CD4-positive, alpha-beta T cell treated with Interleukin-10 for 1 hour (primary cell): ENCODE results near the gene CCDC18.
"Not testable (repeated sequence)": the region's sequence is repeated elsewhere in the genome, so short reads cannot be mapped to it uniquely, and the experiment has no call there.

Experiments
- DNase-seq: peaks from one replicate; pipeline ENCODE4 v3.0.0-alpha.2; 2020

The CCDC18 gene

DNA sequence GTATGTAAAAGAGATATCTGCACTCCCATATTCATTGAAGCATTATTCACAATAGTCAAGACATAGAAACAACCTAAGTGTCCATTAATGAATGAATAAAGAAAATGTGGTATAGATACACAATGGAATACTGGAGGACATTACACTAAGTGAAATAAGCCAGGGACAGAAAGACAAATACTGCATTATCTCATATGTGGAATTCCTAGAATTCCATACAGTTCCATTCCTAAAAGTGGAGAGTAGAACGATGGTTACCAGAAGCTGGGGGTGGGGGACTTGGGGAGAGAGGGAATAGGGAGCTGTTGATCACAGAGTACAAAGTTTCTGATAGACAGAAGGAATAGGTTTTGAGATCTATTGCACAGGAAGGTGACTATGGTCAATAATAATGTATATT lies 7.7 kb upstream of the CCDC18 start:
- no peak for DNase-seq

DNA sequence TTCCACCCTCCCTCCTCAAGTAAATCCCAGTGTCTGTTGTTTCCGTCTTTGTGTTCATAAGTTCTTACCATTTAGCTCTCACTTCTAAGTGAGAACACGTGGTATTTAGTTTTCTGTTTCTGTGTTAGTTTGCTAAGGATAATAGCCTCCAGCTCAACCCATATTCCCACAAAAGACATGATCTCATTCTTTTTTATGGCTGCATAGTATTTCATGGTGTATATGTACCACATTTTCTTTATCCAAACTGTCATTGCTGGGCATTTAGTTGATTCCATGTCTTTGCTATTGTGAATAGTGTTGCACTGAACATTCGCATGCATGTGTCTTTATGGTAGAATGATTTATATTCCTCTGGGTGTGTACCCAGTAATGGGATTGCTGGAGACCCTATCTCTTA lies 5.9 kb upstream of the CCDC18 start:
- DNase-seq: not testable (repeated sequence)

DNA sequence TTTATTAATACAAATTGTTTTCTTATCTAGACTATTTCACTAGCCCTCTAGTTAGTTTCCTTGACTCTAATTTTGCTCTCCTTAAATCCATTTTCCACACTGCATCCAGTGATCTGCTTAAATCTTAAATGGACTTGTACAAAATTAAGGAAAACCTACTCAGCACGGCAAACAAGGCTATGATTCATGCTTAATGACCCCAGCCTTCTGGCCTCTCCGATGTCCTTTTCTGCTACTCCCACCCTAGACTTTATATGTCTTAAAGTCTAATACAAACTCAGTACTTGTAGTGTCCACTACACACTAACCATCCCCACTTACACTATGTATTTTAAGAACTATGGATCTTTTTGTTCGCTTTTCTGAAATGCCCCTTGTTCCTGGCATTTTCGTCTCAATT lies 2.5 kb upstream of the CCDC18 start:
- no peak for DNase-seq

DNA sequence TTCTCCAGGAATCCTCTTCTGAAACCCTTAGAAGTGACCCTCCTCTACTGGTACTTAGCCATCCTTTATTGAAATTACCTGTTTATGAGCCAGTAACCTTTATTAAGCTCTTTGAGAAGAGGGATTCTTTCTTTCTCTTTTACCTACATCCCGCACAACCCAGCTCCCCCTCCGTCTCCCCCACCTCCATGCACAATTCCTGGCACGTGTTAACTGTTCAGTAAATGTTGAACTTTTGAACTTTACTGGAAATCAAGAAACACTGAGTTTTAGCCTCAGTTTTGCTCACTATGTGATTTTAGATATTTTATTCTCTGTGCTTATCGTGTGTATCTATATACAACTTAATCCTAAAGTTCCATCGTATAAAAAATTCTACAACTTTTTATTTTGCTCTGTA lies 2.1 kb upstream of the CCDC18 start:
- no peak for DNase-seq

DNA sequence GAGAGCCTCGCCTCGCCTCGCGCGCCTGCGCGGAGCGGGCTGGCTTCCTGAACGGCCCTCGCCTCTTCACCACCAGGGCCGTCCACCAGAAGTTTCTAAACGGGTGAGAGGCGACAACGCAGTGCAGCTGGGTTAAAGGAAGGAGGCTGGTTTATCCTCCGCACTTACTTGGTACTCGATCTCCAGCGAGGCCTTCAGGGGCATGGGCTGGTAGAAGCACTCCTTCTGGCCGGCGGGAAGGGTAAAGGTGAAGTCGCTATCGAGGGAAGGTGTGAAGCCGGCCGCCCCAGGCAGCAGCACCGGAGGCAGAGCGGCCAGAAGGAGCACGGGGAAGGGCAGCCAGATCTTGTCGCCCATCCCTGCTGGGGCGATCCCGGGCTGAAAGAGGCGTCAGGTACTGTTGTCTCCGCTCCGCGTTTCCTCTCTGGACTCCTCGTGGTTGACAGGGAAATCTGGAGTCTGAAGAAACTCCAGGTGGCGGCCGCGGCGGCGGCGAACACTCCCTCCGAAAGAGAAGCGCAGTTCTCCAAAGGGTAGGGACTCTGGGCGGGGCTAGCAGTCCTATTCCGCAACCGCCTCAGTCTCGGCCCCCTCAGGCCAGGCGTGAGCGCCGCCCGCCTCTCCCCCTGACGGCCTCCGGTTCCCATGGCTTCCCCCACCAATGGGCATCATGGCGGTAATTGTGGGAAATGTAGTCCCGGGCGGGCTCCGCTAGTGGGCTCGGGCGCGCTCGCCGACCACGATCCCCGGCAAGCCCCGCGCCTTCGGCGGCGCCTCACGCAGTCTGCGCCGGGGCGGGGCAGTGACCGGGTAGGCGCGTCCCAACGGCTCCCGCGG lies 420 bp upstream of the CCDC18 start, which contains the start of gene TMED5:
TMED5 (minus strand) TSS at position 528 of the 837 bp plus-strand sequence; CDS start at position 357, 171 bp downstream.
- DNase-seq: peak; percentile 98

DNA sequence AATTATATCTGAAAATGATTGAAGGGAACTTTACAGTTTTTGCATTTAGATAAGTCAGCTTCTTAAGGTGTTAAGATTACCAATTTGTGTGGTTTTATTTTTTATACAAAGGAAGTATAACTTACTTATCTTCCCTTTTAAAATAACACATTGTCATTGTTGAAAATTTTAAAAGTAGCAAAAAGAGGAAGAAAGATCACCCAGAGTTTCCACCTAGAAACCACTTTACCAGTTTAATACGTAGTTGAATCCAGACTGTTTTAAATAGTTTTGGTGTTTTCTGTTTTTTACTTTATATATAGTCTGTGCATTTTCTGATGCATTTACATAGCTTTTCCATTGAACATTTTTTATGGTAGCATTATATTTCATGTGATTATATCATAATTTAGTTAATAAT lies 6.1 kb downstream of the CCDC18 start:
- no peak for DNase-seq

DNA sequence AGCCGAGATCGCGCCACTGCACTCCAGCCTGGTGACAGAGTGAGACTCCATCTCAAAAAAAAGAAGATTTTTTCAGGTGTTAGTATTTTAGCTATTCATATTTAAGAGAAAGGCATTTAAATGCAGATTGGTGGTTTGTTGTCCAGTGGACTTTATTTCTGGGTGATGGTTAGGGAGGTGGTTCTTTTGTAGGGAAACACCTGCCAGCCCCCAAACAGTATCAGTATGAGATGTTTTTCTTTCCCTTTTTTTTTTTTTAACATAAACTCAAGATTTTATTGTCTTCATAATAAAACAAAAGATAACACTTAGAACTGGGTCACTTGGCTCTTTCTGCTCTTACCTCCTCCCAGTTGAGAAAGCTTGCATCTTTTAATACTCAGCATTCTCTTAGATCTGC lies 9.9 kb downstream of the CCDC18 start:
- DNase-seq: no peak

DNA sequence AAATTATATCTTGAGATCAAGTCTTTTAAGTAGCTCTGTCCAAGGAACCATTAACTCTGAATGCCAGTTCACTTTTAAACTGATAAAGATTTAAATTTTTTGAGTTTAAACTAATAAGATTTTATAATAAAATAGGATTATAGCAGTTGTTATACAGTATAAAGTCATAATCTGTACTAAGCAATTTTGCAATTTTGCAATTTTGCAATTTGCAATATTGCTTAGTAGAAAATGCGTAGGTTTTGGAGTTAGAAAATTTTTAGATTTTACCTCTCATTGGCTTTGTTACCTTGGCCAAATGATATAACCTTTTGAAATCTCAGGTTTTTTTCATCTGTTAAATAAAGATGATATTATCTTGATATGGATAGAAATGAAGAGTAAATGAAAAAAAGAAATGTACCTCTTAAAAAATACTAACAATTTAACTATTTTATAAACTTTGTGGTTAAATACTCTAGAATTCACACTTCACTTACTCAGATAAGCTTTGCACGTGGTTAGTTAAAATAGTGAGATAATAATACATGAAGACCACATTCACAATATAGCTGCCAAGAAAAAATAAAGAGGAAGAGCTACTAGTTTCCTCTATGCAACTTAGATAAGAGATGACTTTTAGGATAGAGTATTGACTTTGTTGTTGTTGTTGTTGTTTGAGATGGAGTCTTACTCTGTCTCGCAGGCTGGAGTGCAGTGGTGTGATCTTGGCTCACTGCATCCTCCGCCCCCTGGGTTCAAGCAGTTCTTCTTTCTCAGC lies 13.9 kb downstream of the CCDC18 start:
- DNase-seq: no peak

DNA sequence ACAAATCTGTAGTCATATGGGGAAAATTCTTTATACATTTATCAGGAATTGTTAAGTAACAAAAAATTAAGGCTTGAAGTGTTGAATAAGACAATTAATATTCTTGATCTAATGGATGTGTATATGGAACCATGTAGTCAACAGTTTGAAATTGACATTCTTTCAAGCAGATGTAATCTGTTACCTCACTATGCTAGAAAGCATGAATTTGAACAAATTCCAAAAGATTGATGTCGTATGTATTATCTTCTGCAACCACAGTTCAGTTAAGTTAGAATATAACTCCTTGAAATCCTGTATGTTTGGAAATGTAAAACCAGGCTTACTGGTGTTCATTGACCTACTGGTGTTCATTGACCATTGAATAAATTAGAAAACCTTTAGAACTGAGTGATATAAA lies 16.1 kb downstream of the CCDC18 start:
- no peak for DNase-seq

DNA sequence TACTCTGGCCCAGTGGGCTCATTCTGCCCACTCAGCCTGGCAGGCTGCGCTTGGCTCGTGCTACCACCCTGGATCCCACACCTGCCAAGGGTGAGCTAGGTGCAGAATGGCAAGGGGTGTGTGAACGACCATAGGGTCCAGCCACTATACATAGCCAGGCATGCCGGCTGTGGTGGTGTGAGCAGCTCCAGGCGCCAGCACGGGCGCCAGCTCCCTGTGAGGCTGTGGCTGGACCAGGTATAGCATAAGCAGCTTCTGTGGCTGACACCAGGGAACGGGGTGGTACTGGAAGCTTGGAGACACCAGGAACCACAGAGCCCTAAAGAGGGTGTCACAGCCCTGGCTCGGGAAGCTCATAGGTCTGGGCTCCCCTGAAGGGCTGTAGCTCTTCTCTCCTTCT lies 18.6 kb downstream of the CCDC18 start:
- no peak for DNase-seq

DNA sequence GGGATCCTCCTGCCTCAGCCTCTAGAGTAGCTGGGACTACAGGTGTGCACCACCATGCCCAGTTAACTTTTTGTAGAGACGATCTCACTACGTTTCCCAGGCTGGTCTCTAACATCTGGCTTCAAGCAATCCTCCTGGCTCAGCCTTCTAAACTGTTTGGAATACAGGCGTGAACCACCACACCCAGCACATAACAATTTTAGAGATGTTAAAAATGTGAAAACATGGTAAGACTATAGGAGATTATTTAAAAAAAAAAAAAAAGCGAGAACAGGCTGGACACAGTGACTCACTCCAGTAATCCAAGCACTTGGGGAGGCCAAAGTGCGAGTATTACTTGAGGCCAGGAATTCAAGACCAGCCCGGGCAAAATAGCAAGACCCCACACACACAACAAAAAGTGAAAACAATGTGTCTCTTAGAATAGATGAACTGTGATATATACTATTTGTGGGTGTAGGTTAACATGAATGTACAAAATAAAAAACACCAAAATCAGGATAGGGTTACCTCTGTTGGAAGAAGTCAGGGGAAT lies 19.6 kb downstream of the CCDC18 start:
- DNase-seq: no peak

DNA sequence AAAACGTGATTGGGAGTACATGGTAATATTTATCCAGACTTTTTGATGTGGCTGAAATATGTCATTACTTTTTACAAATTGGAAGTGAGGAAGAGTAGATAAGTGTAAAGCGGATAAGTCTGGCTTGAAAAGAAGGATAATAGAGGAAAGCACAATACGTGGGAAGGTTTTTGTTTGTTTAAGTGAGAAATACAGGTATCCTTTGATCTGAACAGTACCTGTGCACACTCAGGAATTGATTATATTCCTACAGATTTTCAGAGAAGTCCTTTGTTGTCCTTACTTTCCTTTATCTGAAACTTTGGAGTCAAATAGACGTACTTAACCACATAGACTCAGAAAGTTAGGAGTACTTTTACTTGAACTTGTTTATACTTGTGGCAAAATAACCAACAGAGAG lies 20.2 kb downstream of the CCDC18 start:
- no peak for DNase-seq

DNA sequence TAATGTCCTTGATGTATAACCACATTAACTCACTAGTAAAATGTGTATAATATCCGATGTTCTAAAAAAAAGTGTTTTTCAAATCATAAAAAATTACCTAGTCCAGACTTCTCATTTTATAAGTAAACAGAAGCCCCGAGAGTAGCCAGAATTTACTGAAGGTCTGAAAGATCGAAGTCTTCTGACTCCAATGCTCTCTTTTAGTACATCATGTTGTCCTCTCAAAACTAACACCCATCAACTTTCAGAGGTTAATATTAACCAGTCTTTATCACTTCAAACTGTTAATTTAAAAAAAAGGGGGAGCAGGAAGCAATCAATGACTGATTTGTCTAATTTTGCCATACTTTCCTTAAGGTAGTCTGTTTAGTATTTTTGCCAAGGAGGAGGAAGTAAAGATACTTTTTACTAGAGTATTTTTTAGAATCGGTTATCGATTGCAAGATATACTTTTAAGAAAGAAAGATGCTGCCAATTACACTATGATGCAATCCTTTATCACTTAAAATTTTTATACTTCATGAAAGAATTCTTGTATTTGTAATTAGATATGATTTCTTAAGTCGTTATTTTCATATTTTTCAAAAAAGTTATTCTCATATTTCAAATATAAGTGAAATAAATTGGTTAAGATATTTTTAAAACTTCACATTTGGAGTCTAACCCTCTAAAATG lies 25.5 kb downstream of the CCDC18 start:
- DNase-seq: no peak

DNA sequence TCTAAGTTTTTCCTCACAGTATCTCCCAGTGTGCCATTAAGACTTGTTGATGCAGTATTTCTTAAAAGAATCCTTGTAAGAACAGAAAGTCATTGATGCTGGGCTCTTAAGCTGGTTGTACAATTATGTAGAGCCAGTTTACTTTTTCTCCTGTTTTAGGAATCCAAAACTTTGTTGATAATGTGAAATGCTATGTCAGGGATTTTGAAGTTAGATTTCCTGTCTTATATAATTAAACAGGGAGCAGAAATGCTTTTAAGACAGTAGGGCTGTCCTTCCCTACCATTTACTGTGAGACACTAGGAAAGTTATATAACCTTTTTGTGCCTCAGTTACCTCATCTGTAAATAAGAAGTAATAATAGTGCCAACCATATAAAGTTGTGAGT lies 26.0 kb downstream of the CCDC18 start:
- DNase-seq: no peak

DNA sequence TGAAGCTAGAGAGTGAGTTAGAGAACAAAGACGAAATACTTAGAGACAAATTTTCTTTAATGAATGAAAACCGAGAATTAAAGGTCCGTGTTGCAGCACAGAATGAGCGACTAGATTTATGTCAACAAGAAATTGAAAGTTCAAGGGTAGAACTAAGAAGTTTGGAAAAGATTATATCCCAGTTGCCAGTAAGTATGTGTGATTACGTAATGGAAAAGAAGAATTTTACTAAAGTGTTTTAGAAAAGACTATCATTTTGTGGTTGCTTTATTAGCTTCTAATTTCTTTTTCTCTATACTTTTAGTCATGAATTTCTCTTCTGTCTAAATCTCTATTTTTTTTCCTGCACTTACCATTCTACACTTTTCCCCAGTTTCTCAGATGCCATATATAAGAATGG lies 26.7 kb downstream of the CCDC18 start:
- DNase-seq: no peak

DNA sequence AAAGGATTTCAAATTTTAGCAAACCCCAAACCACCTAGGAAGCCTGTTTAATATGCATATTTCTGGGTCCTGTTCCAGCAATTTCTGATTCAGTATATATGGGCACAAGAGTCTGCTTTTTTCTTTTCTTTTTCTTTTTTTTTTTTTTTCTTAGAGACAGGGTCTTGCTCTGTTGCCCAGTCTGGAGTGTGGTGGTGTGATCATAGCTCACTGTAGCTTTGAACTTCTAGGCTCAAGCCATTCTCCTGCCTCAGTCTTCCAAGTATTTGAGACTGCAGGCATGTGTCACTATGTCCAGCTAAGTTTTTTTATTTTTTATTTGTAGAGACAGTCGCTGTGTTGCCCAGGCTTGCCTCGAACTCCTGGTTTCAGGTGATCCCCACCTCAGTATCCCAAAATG lies 34.8 kb downstream of the CCDC18 start:
- DNase-seq: no peak

DNA sequence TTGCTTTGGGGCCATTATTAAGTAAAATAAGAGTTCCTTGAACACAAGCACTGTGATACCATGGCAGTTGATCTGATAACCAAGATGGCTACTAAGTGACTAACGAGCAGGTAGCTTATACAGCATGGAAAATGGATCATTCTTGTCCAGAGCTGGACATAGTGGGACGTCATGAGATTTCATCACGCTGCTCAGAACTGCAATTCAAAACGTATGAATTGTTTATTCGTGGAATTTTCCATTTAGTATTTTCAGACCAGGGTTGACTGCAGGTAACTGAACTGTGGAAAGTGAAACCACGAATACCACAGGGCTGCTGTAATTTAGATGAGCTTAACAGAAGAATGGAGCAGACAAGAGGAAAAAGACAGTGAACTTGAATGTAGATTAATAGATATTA lies 38.9 kb downstream of the CCDC18 start:
- peak; percentile 21 for DNase-seq

DNA sequence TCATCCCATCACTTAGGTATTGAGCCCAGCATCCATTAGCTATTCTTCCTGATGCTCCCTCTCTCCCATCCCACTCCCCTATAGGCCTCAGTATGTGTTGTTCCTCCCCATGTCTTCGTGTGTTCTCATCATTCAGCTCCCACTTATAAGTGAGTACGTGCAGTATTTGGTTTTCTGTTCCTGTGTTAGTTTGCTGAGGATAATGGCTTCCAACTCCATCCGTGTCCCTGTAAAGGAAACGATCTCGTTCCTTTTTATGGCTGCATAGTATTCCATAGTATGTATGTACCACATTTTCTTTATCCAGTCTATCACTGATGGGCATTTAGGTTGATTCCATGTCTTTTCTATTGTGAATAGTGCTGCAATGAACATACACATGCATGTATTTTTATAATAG lies 40.2 kb downstream of the CCDC18 start:
- DNase-seq: not testable (repeated sequence)

DNA sequence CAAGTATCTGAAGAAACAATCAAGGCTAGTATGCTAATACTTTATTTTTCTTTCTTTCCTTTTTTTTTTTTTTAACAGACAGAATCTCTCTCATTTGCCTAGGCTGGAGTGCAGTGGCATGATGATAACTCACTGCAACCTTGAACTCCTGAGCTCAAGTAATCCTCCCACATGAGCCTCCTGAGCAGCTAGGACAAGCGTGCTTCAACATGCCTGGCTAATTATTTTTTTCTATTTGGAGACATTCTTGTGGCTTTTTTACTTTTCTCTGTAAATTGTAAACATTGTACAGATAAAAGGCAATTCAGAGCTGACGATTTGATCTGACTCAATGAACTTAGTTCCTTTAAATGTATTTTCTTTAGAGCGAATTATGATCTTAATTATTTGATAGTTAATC lies 41.4 kb downstream of the CCDC18 start:
- no peak for DNase-seq

DNA sequence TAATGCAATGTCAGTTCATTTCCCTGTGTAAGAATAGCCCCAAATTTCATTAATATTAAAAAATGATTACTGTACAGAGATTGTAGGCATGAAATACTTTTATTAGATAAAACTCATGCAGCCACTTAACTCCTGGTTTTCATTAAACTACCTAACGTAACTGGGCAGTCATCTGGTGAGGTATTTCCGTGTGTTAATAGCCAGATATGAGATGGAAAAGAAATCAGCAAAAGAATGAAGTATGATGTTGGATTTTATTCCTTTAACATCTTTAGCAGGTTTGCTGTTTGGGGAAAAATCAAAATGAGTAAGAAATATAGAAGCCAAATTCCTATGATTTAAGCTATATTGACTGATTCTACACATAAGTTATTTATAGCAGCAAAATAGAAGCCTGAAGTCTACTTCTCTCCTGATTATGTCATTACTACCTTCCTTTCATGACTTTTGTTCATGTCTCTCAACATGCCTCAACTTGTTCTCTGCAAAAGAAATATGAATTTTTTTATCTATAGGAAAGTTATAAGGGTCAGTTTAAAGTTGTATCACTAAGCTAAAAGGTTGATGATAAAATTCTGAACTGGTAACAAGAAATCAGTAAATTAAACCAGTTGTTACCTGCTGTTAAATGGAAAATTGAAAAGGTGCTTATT lies 42.6 kb downstream of the CCDC18 start:
- no peak for DNase-seq

DNA sequence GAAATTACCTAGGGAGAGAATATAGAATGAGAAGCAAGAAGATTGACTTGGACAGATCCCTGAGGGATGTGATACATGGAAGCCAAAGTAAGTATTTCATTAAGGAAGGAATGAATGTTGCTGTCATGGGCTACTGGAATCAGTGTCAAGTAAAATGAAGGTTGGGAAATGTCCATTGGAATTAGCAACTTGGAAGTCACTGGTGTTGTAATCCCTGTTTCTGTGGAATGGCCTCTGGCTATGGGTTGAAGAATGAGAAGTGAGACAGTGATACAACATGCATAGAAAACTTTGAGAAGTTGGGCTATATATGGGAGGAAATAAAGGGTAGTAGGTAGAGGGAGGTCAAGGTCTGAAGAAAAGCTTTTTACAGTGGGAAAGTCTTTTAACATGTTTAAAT lies 54.7 kb downstream of the CCDC18 start:
- DNase-seq: no peak

DNA sequence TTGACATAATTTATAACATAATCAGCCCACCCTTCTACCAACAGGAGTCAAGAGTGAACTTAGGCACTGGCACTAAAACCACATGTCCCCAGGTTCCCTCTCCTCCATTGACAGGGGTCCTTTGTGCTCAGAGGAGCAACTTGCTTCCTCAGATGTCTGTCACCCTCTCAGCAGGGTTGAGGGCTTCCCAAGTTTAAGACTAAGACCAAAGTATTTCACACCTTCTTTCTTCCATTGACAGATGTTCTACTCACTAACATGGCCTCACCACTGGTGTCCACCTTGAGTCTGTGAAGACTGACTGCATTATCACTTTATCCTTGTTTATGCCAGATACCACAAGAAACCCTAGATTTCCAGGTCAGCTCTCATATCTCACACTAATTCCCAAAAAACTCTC lies 56.5 kb downstream of the CCDC18 start:
- no peak for DNase-seq

DNA sequence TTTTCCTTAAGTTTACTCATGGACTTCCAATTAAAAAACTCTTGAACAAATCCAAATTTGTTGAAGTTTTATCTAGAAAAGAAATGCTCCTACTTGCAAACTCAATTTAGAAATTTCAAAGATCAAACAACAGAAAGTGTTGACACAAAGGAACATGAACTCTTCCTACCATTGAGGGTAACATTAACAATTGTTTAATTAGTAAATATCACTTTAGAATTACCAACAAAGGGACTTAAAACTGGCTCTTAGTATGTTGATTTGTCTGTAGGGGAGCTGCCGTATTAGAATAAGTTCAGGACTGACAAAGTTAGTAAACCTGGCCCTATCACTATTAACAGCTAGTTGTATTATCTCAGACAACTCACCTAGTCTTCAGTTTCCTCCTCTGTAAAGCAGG lies 57.9 kb downstream of the CCDC18 start:
- no peak for DNase-seq
